DOHH2 (cell line): ENCODE results near the gene STARD3.
A peak's percentile ranks its signal among the peaks of the same experiment; 100 is the strongest.

Experiments used
- H3F3A ChIP-seq: fragments of 200-600 bp; sonication (generic), shearing (Covaris generic); 2 replicates; pipeline ENCODE4 v1.6.0; 2016; ENCODE audit warnings: antibody characterized with exemption, mild to moderate bottlenecking; ENCODE audit not compliant: control insufficient read depth, insufficient read depth
- H3K27ac ChIP-seq: fragments of 200-600 bp; sonication (generic); 2 replicates; pipeline ENCODE4 v1.5.1; 2014; ENCODE audit warnings: low read depth, mild to moderate bottlenecking, low read length, moderate library complexity
- H3K27me3 ChIP-seq: fragments of 200-600 bp; sonication (generic); 2 replicates; pipeline ENCODE4 v1.6.1; 2014; ENCODE audit warnings: mild to moderate bottlenecking, low read length, mixed read lengths; ENCODE audit not compliant: control insufficient read depth
- H3K36me3 ChIP-seq: fragments of 200-600 bp; sonication (generic); 2 replicates; pipeline ENCODE4 v1.6.1; 2014; ENCODE audit warnings: mild to moderate bottlenecking, low read length, moderate library complexity, mixed read lengths; ENCODE audit not compliant: control insufficient read depth
- H3K4me1 ChIP-seq: fragments of 200-600 bp; sonication (generic); 2 replicates; pipeline ENCODE4 v1.6.1; 2014; ENCODE audit warnings: mild to moderate bottlenecking, low read length, mixed read lengths; ENCODE audit not compliant: control insufficient read depth
- H3K4me2 ChIP-seq: fragments of 200-600 bp; sonication (generic); 2 replicates; pipeline ENCODE4 v1.6.0; 2014; ENCODE audit warnings: mild to moderate bottlenecking, low read length, moderate library complexity
- H3K4me3 ChIP-seq: fragments of 200-600 bp; sonication (generic); 2 replicates; pipeline ENCODE4 v1.5.1; 2014; ENCODE audit warnings: mild to moderate bottlenecking, low read length, mixed read lengths
- H3K79me2 ChIP-seq: fragments of 200-600 bp; sonication (generic); 2 replicates; pipeline ENCODE4 v1.6.1; 2014; ENCODE audit warnings: mild to moderate bottlenecking, low read length, mixed read lengths; ENCODE audit not compliant: control insufficient read depth
- H3K9me2 ChIP-seq: fragments of 200-600 bp; sonication (generic); replicated peaks from 2 replicates; pipeline ENCODE4 v1.6.1; 2014; ENCODE audit warnings: mild to moderate bottlenecking, low read length, mixed read lengths; ENCODE audit not compliant: control insufficient read depth
- H3K9me3 ChIP-seq: fragments of 200-600 bp; sonication (generic); 2 replicates; pipeline ENCODE4 v1.6.1; 2014; ENCODE audit warnings: antibody characterized with exemption, low read length, mixed read lengths; ENCODE audit not compliant: control insufficient read depth, insufficient read depth
- H4K20me1 ChIP-seq: fragments of 200-600 bp; sonication (generic); 2 replicates; pipeline ENCODE4 v1.6.0; 2014; ENCODE audit warnings: low read depth, mild to moderate bottlenecking, antibody characterized with exemption, low read length, moderate library complexity; ENCODE audit not compliant: control insufficient read depth, insufficient read depth
- CTCF ChIP-seq: fragments of 200-600 bp; sonication (generic); IDR thresholded peaks from one replicate; pipeline ENCODE4 v1.5.1; 2014; ENCODE audit warnings: antibody characterized with exemption, mild to moderate bottlenecking, low read depth, low read length; ENCODE audit not compliant: poor library complexity, severe bottlenecking
- EZH2phosphoT487 ChIP-seq: fragments of 200-600 bp; sonication (generic); IDR thresholded peaks from 2 replicates; pipeline ENCODE4 v1.6.1; 2017; ENCODE audit warnings: borderline replicate concordance, mild to moderate bottlenecking, antibody characterized with exemption, low read length, moderate library complexity, mixed read lengths

STARD3 gene

GRCh38 chr17:39602533-39603303, 34.2 kb upstream of the STARD3 start:
- no peaks in the 10 kb centered on the region for H3K9me3 ChIP-seq
- H3K4me3 ChIP-seq, result no peak overlapping the region
- H3K9me2 ChIP-seq, result no peaks in the 10 kb centered on the region
- H3K4me1 ChIP-seq, result peaks cover 19% of the 10 kb centered on the region
- H4K20me1 ChIP-seq, result 0 out of 2 replicates have a peak, but pooled peaks cover 2% of the 10 kb centered on the region
- H3K27ac ChIP-seq, result no peak overlapping the region
- H3K79me2 ChIP-seq, result no peaks in the 10 kb centered on the region
- peaks cover 98% of the 10 kb centered on the region for H3K27me3 ChIP-seq
- 0 out of 2 replicates have a peak, but pooled peaks have one; percentile 82 for TF ChIP-seq EZH2phosphoT487
- no peak for TF ChIP-seq CTCF
- no peaks in the 10 kb centered on the region; the same call in 1 of the 2 replicates for H3F3A ChIP-seq
- H3K4me2 ChIP-seq, result no peak overlapping the region
- no peaks in the 10 kb centered on the region for H3K36me3 ChIP-seq

- Histone ChIP-seq H3K79me2 (no peaks in the 10 kb centered on the region), H4K20me1 (0 out of 2 replicates have a peak, but pooled peaks cover 2% of the 10 kb centered on the region), H3F3A (no peaks in the 10 kb centered on the region; the same call in 1 of the 2 replicates), H3K4me2 (no peak overlapping the region), H3K9me2 (no peaks in the 10 kb centered on the region), H3K4me1 (peaks cover 19% of the 10 kb centered on the region), H3K36me3 (no peaks in the 10 kb centered on the region), H3K9me3 (no peaks in the 10 kb centered on the region), H3K27ac (no peak overlapping the region), H3K27me3 (peaks cover 96% of the 10 kb centered on the region), H3K4me3 (no peak overlapping the region)
- TF ChIP-seq EZH2phosphoT487 (no peak; the same call in 1 of the 2 replicates), CTCF (no peak)
Observed at GRCh38 chr17:39603304-39604016, 33.5 kb upstream of the STARD3 start.

GRCh38 chr17:39604911-39605491, 31.9 kb upstream of the STARD3 start:
- Histone ChIP-seq H3K4me1 (peaks cover 19% of the 10 kb centered on the region), H3K27me3 (peaks cover 94% of the 10 kb centered on the region)

More at GRCh38 chr17:39604911-39605491, 31.9 kb upstream of the STARD3 start:
- H3K27ac ChIP-seq, result no peak overlapping the region
- H3K4me2 ChIP-seq, result 0 out of 2 replicates have a peak overlapping the region, but pooled peaks have one; percentile 10
- H3K4me3 ChIP-seq, result no peak overlapping the region
- peak; percentile 87 for TF ChIP-seq EZH2phosphoT487
- no peak for TF ChIP-seq CTCF
- no peaks in the 10 kb centered on the region; the same call in 1 of the 2 replicates for H3F3A ChIP-seq
- H3K9me3 ChIP-seq, result no peaks in the 10 kb centered on the region
- H3K36me3 ChIP-seq, result no peaks in the 10 kb centered on the region
- no peaks in the 10 kb centered on the region for H3K79me2 ChIP-seq
- H3K9me2 ChIP-seq, result no peaks in the 10 kb centered on the region
- 0 out of 2 replicates have a peak, but pooled peaks cover 2% of the 10 kb centered on the region for H4K20me1 ChIP-seq
